ENCODE data around the gene CENPP.

- no peak for TF ChIP-seq POLR2AphosphoS5 (IDR thresholded peaks at IDR 0.05; ENCODE audit: borderline replicate concordance, low read depth, low read length)
- no peak for TF ChIP-seq EZH2 (IDR thresholded peaks at IDR 0.05)
- TF ChIP-seq FOXP2 (optimal IDR thresholded peaks at IDR 0.05; ENCODE audit: control extremely low read depth, extremely low read length, insufficient read depth): no peak
Measured at GRCh38 chr9:92665836-92666235, 340.1 kb downstream of the CENPP start.

Measured in SK-N-MC (cell line).